GM12878 (cell line): ENCODE measurements around the gene RGS6. TPM values are rescaled to one million over a fixed set of nuclear protein-coding genes. Genes with fewer than 3 reads are reported as not detected.
A peak's percentile ranks its signal among the peaks of the same experiment; 100 is the strongest.

Experiments used
- ATAC-seq: fragments of 200-7000 bp; cut with Tn5 transposase; 3 replicates; pipeline ENCODE4 v1.9.1; 2020; ENCODE audit warnings: mild to moderate bottlenecking, moderate library complexity
- BruUV-seq: library from RNA; stranded (reverse); fragments of 400-500 nt; replicated peaks from 2 replicates; lab custom pipeline; 2021; lab: Mats Ljungman, UMichigan
- CTCF ChIA-PET: fragments of 300-600 bp; sonication (Branson Sonifier 250); formaldehyde crosslinking; extraction: SDS; loops from one replicate; lab custom pipeline; 2021; ENCODE audit warnings: inconsistent platforms; lab: Yijun Ruan, JAX
- POLR2A ChIA-PET: fragments of 350-600 bp; formaldehyde crosslinking; extraction: SDS; loops from one replicate; lab custom pipeline; 2021; ENCODE audit warnings: inconsistent platforms; lab: Charles Lee
- RAD21 ChIA-PET: fragments of 300-600 bp; sonication (Branson Sonifier 250); formaldehyde crosslinking; loops from one replicate; lab custom pipeline; 2023; ENCODE audit warnings: antibody characterized with exemption; ENCODE audit not compliant: unreplicated experiment; lab: Charles Lee
- SMC1A ChIA-PET: fragments of 300-600 bp; sonication (Branson Sonifier 250); formaldehyde crosslinking; loops from one replicate; lab custom pipeline; 2023; ENCODE audit not compliant: unreplicated experiment, uncharacterized antibody; lab: Charles Lee
- DNase-seq: peaks from one replicate; pipeline ENCODE4 v3.0.0-alpha.2; 2011; ENCODE audit warnings: low read depth, low spot score
- FAIRE-seq: peaks from 3 replicates; lab custom pipeline; 2011; peaks lifted over from hg19 to GRCh38; lab: Jason Lieb, UNC
- H2AFZ ChIP-seq: 2 replicates; pipeline ENCODE4 v1.6.0; 2011; ENCODE audit warnings: low read depth, low read length, control low read depth; ENCODE audit not compliant: control insufficient read depth
- H3K27ac ChIP-seq: 2 replicates; pipeline ENCODE4 v1.5.1; 2011; ENCODE audit warnings: control low read depth; ENCODE audit not compliant: control insufficient read depth, insufficient read depth
- H3K27me3 ChIP-seq, 2 experiments: replicated peaks in 1 of 2; 2 replicates each; pipeline versions ENCODE4 v1.6.0 to v1.6.1; 2011; ENCODE audit warnings: low read length in 1 of 2; ENCODE audit not compliant: control insufficient read depth in 2 of 2, insufficient read depth in 2 of 2
- H3K36me3 ChIP-seq, 2 experiments: 2 replicates each; pipeline ENCODE4 v1.5.1; 2011; ENCODE audit warnings: low read length in 1 of 2; ENCODE audit not compliant: control insufficient read depth in 2 of 2, insufficient read depth in 2 of 2
- H3K4me1 ChIP-seq: 2 replicates; pipeline ENCODE4 v1.6.1; 2011; ENCODE audit warnings: mild to moderate bottlenecking, low read length, moderate library complexity, mixed read lengths; ENCODE audit not compliant: control insufficient read depth, insufficient read depth
- H3K4me2 ChIP-seq: 2 replicates; pipeline ENCODE4 v1.6.0; 2011; ENCODE audit warnings: control low read depth; ENCODE audit not compliant: control insufficient read depth, insufficient read depth
- H3K4me3 ChIP-seq: fragments of 200-600 bp; sonication (generic); 2 replicates; pipeline ENCODE4 v1.5.1; 2016
- H3K79me2 ChIP-seq: 2 replicates; pipeline ENCODE4 v1.6.0; 2011; ENCODE audit warnings: low read length; ENCODE audit not compliant: control insufficient read depth, insufficient read depth
- H3K9ac ChIP-seq: 2 replicates; pipeline ENCODE4 v1.8.0; 2011; ENCODE audit warnings: low read length, control low read depth, mixed read lengths; ENCODE audit not compliant: control insufficient read depth, insufficient read depth
- H3K9me3 ChIP-seq: replicated peaks from 3 replicates; pipeline ENCODE4 v1.5.1; 2011; ENCODE audit warnings: mild to moderate bottlenecking, low read length; ENCODE audit not compliant: control insufficient read depth, insufficient read depth
- H4K20me1 ChIP-seq: 2 replicates; pipeline ENCODE4 v1.6.0; 2011; ENCODE audit not compliant: control insufficient read depth, insufficient read depth
- BMI1 ChIP-seq: fragments of 450-650 bp; IDR thresholded peaks from 2 replicates; pipeline ENCODE4 v1.6.1; 2016; ENCODE audit warnings: mild to moderate bottlenecking, moderate library complexity, borderline replicate concordance
- CBX3 ChIP-seq: fragments of 200-600 bp; sonication (generic); IDR thresholded peaks from 2 replicates; pipeline ENCODE4 v1.6.1; 2016; ENCODE audit warnings: low read depth, borderline replicate concordance
- CREB1 ChIP-seq: IDR thresholded peaks from 2 replicates; pipeline ENCODE4 v1.6.1; 2012; ENCODE audit warnings: low read depth, mild to moderate bottlenecking, inconsistent platforms
- FOS ChIP-seq: IDR thresholded peaks from 3 replicates; pipeline ENCODE4 v1.6.1; 2011; ENCODE audit warnings: borderline replicate concordance; ENCODE audit not compliant: insufficient read length; ENCODE audit errors: extremely low read depth
- MEF2A ChIP-seq: IDR thresholded peaks from 2 replicates; pipeline ENCODE4 v1.6.1; 2011; ENCODE audit warnings: low read depth, mild to moderate bottlenecking, low read length, moderate library complexity; ENCODE audit not compliant: insufficient read depth
- MEF2B ChIP-seq: fragments of 450-650 bp; IDR thresholded peaks from 2 replicates; pipeline ENCODE4 v1.6.1; 2018; ENCODE audit warnings: mild to moderate bottlenecking, moderate library complexity; ENCODE audit not compliant: partially characterized antibody, poor library complexity, severe bottlenecking
- MYB ChIP-seq: fragments of 150-350 bp; IDR thresholded peaks from 2 replicates; pipeline ENCODE4 v1.6.1; 2014; ENCODE audit warnings: mild to moderate bottlenecking, low read depth, low read length, borderline replicate concordance
- NBN ChIP-seq: fragments of 450-650 bp; IDR thresholded peaks from 2 replicates; pipeline ENCODE4 v1.6.1; 2016
- NRF1 ChIP-seq: conservative IDR thresholded peaks from 2 replicates; pipeline ENCODE4 v1.6.1; 2011; ENCODE audit warnings: mild to moderate bottlenecking, low read depth, low read length, improper control_type of control experiment
- RUNX3 ChIP-seq: IDR thresholded peaks from 2 replicates; pipeline ENCODE4 v1.6.1; 2012; ENCODE audit warnings: low read length, inconsistent platforms
- TCF12 ChIP-seq: IDR thresholded peaks from 2 replicates; pipeline ENCODE4 v1.6.1; 2011; ENCODE audit warnings: low read depth, mild to moderate bottlenecking, low read length
- TCF7 ChIP-seq: IDR thresholded peaks from 2 replicates; pipeline ENCODE4 v1.6.1; 2014; ENCODE audit warnings: antibody characterized with exemption, borderline replicate concordance
- WRNIP1 ChIP-seq: IDR thresholded peaks from 2 replicates; pipeline ENCODE4 v1.6.1; 2011; ENCODE audit warnings: low read depth, low read length, improper control_type of control experiment, borderline replicate concordance
- ZBTB11 ChIP-seq: fragments of 450-650 bp; formaldehyde crosslinking; IDR thresholded peaks from 2 replicates; pipeline ENCODE4 v1.5.0; 2022; ENCODE audit warnings: mild to moderate bottlenecking, missing genetic modification characterization
- ZNF592 ChIP-seq: fragments of 450-650 bp; IDR thresholded peaks from 2 replicates; pipeline ENCODE4 v1.6.1; 2017; ENCODE audit warnings: mild to moderate bottlenecking, moderate library complexity
- WGBS: methylation state at CpG from one replicate; pipeline ENCODE4 v1.1.6; 2016; ENCODE audit warnings: low lambda C conversion rate; ENCODE audit not compliant: insufficient replicate concordance, insufficient coverage; ENCODE audit errors: missing lambda C conversion rate; 5-methylcytosine and 5-hydroxymethylcytosine counted together
- in situ Hi-C: fragments of 300-500 bp; cut with MboI; formaldehyde crosslinking; loops from 9 replicates; pipeline ENCODE4 v1.14.3; 2018; ENCODE audit warnings: mixed read lengths
- intact Hi-C: fragments of 100-400 bp; cut with micrococcal nuclease; formaldehyde crosslinking; loops from one replicate; pipeline ENCODE4 v1.14.2; 2022; ENCODE audit not compliant: unreplicated experiment
- polyA plus RNA-seq, 11 experiments: library from polyadenylated mRNA; depleted of rRNA in 4 of 11; unstranded in 6 of 11; stranded (reverse) in 5 of 11; fragments of >200 nt; fragmentation: Nextera tagmentation in 4 of 11; fragmentation: Illumina TruSeq in 1 of 11; extraction: Ambion mirVana in 4 of 11; extraction: Trizol in 1 of 11; gene quantifications; 1 replicate in 1 of 11; 2 replicates in 10 of 11; pipeline versions ENCODE4 v1.2.1 to v1.2.3, GENCODE V29; 2011 to 2016; ENCODE audit warnings: inconsistent platforms in 2 of 11, missing spikeins in 2 of 11, low read depth in 1 of 11
- total RNA-seq, 4 experiments: library from RNA; depleted of rRNA in 3 of 4; stranded (reverse); fragments of >200 nt in 3 of 4; fragmentation: Illumina TruSeq in 1 of 4; extraction: Trizol in 1 of 4; gene quantifications; 2 replicates each; pipeline versions ENCODE4 v1.2.1 to v1.2.3, GENCODE V29; 2013 to 2021

Gene RGS6
- total and polyA plus RNA-seq, 10 of the 15 experiments (the other 5 are each of a cell fraction or from before 2014, with no cell fraction given): 3.9 to 18.1 (median 12.4) TPM

DNA sequence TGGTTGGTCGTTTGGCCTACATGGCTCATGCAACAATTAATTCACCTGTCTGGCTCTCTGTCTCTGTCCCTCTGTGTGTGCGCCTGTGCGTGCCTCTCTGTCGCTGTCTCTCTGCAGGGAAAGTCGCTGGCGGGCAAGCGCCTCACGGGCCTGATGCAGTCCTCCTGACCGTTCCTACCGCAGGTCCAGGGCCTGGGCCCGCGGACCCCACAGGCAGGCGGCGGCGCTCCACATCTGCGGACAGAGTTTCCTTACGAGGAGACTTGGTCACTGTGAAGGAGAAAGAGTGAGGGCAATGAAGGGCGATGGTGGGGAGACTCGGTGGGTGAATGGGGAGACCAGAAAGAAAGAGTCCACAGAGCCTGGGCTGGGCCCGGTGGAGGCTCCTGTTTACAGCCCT lies 630.1 kb downstream of the RGS6 start (continued):
- TF ChIP-seq ZNF592 (no peak), TCF12 (no peak), NBN (no peak)

GRCh38 chr14:72563676-72564075 lies 631.4 kb downstream of the RGS6 start:
- no peak for ATAC-seq
- BruUV-seq: no TSS peak
- 20% methylated on average over 7 of the region's 7 CpGs for WGBS
- ChIA-PET RAD21 (interaction anchor here (0.8 kb wide), 1 partner anchor 34 kb away, joined by 4 read pairs; no protein-coding TSS in a partner anchor), SMC1A (interaction anchor here (0.7 to 1.4 kb wide), 4 partner anchors 17 to 46 kb away, joined by 3 to 4 read pairs (median 3); no protein-coding TSS in a partner anchor), CTCF (interaction anchor here (1.1 to 1.3 kb wide), 2 partner anchors 49 to 105 kb away, joined by 4 to 5 read pairs; no protein-coding TSS in a partner anchor), POLR2A (no interaction called here)
- Histone ChIP-seq H3K79me2 (no peaks in the 10 kb centered on the region), H3K9ac (no peak overlapping the region), H4K20me1 (no peaks in the 10 kb centered on the region), H3K36me3 (no peaks in the 10 kb centered on the region), H3K27me3 (no peaks in the 10 kb centered on the region), H3K9me3 (no peaks in the 10 kb centered on the region), H3K4me3 (no peak overlapping the region), H2AFZ (no peak overlapping the region), H3K4me1 (no peaks in the 10 kb centered on the region), H3K27ac (no peak overlapping the region), H3K4me2 (no peak overlapping the region)
- no peak for FAIRE-seq
- no peak for DNase-seq
- intact Hi-C loops (no loop called here), in situ Hi-C loops (no loop called here)
- peak; percentile 36; the same call in 1 of the 2 replicates for TF ChIP-seq TCF7
- TF ChIP-seq WRNIP1: no peak
- no peak for TF ChIP-seq MYB
- TF ChIP-seq FOS: no peak
- TF ChIP-seq NRF1: no peak
- TF ChIP-seq CREB1: no peak
- peak; percentile 70 for TF ChIP-seq MEF2A
- no peak for TF ChIP-seq BMI1
- TF ChIP-seq ZBTB11 (CRISPR knock-in tag): no peak
- TF ChIP-seq RUNX3: no peak
- TF ChIP-seq MEF2B: peak; percentile 72
- TF ChIP-seq CBX3: no peak
